C4-2B (cell line): Measurements from ENCODE around the gene NMBR.

Experiments used
- ZFX ChIP-seq: fragments of 450-650 bp; IDR thresholded peaks from 2 replicates; pipeline ENCODE4 v1.6.1; 2017
- TF ChIP-seq, protein P1 (sequence below): fragments of 450-650 bp; conservative IDR thresholded peaks from 2 replicates; pipeline ENCODE4 v1.5.1; 2017; ENCODE audit warnings: mild to moderate bottlenecking

GRCh38 chr6:142146828-142147662 lies at the start of gene NMBR, which contains the start of gene VTA1:
- TF ChIP-seq, protein P1, sequence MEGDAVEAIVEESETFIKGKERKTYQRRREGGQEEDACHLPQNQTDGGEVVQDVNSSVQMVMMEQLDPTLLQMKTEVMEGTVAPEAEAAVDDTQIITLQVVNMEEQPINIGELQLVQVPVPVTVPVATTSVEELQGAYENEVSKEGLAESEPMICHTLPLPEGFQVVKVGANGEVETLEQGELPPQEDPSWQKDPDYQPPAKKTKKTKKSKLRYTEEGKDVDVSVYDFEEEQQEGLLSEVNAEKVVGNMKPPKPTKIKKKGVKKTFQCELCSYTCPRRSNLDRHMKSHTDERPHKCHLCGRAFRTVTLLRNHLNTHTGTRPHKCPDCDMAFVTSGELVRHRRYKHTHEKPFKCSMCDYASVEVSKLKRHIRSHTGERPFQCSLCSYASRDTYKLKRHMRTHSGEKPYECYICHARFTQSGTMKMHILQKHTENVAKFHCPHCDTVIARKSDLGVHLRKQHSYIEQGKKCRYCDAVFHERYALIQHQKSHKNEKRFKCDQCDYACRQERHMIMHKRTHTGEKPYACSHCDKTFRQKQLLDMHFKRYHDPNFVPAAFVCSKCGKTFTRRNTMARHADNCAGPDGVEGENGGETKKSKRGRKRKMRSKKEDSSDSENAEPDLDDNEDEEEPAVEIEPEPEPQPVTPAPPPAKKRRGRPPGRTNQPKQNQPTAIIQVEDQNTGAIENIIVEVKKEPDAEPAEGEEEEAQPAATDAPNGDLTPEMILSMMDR = peak; percentile 95
- TF ChIP-seq ZFX = no peak
